HG03280 (cell line): ENCODE measurements around the gene APOD.

Source experiments
- ATAC-seq: cut with Tn5 transposase; IDR thresholded peaks from one replicate; pipeline ENCODE4 v1.9.1; 2021; ENCODE audit warnings: mild to moderate bottlenecking, moderate library complexity; ENCODE audit not compliant: unreplicated experiment

The APOD gene

DNA sequence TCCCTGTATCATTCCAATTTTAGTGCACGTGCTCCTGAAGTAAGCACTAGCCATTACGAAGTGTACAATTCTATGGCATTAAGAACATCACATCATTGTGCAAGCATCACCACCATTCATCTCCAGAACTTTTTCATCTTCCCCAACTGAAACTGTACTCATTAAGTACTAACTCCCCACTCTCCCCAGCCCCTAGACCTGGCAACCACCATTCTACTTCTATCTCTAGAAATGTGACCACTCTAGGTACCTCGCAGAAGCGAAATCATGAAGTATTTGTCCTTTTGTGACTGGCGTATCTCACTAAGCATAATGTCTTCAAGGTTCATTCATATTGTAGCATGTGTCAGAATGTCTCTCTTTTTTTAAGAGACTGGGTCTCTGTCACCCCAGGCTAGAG lies 52.1 kb downstream of the APOD start:
- no peak for ATAC-seq

DNA sequence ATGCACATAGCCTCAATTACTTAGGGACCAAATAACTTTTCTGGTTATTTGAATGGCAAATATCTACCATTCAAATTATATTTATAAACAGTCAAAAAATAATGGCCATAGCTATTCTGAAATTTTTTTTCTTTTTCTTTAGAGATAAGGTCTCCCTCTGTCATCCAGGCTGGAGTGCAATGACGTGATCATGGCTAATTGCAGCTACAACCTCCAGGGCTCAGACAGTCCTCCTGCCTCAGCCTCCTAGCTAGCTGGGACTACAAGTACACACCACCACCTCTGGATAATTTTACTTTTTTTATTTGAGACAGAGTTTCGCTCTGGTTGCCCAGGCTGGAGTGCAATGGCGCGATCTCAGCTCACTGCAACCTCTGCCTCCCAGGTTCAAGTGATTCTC lies 57.2 kb downstream of the APOD start:
- no peak for ATAC-seq

DNA sequence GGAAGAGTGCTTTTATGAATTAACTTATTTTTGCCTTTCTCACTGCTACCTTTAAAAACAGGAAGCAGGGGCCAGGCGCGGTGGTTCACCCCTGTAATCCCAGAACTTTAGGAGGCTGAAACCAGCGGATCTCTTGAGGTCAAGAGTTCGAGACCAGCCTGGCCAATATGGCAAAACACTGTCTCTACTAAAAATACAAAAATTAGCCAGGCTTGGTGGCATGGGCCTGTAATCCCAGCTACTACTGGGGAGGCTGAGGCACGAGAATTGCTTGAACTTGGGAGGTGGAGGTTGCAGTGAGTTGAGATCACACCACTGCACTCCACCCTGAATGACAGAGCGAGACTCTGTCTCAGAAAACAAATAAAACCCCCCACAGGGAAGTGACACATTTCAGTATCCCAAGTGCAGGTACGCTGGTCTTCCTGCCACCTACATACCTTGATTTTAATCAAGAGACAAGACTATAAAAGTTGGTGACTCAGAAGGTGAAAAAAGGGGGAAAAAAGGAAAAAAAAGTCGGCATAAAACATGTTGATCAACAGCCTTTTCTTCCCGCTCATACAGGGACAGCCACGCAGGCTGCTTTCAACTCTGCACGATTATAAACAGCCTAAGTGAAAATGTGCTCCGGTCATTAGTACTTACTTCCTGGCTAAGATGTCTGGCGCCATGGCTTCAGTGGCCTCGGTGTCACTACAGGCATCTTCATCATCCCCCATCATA lies 59.4 kb downstream of the APOD start:
- ATAC-seq: no peak

DNA sequence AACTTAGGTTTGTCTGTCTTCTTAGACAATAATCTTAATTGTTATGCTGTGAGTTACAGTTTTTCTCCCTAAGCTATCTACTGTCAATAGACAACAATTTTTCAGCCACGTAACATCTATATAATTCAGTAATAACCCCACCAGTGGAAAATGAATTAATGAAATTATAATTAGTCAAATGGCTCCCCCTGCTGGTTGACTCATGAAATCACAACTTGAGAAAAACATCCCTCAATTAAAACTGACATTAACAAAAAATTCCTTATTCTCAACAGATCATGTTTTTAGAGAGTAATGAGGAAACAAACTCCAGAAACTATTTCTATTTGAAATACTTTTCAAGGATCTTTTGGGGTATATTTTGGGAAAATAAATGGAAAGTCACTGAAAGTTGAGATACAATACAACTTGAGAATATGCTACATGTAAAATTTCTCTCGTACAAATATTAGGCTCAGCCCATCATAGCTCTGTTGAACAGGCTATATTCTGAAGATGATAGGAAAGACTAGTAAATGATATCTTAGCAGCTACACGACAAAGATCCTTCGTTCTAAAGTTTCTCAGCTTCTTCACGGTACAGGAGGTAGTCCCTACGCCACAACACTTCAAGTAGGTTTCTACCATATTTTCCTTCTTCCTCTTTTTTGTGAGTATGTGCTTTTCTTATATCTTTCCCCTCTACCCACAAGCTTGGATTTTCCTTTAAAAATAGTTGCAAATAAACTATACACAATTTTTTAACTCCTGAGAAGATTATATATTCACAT lies 61.3 kb downstream of the APOD start:
- no peak for ATAC-seq
